Stimulated activated CD4-positive, alpha-beta T cell treated with anti-CD3 and anti-CD28 coated beads, Interleukin-15, amount 100 ng/mL, for 1 hour (primary cell): Measurements from ENCODE around the gene TOMM6.
"Not testable (repeated sequence)": the region's sequence is repeated elsewhere in the genome, so short reads cannot be mapped to it uniquely, and the experiment has no call there.

Experiments used
- DNase-seq, 2 donors: peaks; one replicate each; pipeline ENCODE4 v3.0.0-alpha.2; 2020; ENCODE audit warnings: low read depth in 1 of 2, low spot score in 1 of 2

TOMM6 gene

GRCh38 chr6:41784581-41785171, 2.8 kb upstream of the TOMM6 start:
- no peak for DNase-seq

GRCh38 chr6:41785254-41785653, 2.2 kb upstream of the TOMM6 start:
- DNase-seq: no peak

- DNase-seq: no peak
These were observed 1.6 kb upstream of the TOMM6 start for GRCh38 chr6:41785689-41786450.

GRCh38 chr6:41786451-41787218, 859 bp upstream of the TOMM6 start:
- DNase-seq: peak; percentile 81 to 88

- no peak for DNase-seq
These were observed 1.9 kb downstream of the TOMM6 start for GRCh38 chr6:41789390-41789724.

GRCh38 chr6:41790045-41790444, 2.6 kb downstream of the TOMM6 start:
- no peak for DNase-seq

- DNase-seq: no peak
These were observed 3.8 kb downstream of the TOMM6 start for GRCh38 chr6:41791305-41791704.

- no peak for DNase-seq
These were observed 4.5 kb downstream of the TOMM6 start for GRCh38 chr6:41791984-41792383.

- DNase-seq: no peak
These were observed 9.0 kb downstream of the TOMM6 start for GRCh38 chr6:41796474-41796873.

GRCh38 chr6:41798901-41799558, 11.5 kb downstream of the TOMM6 start:
- DNase-seq: no peak

- DNase-seq: no peak
These were observed 12.0 kb downstream of the TOMM6 start for GRCh38 chr6:41799559-41799911.

- no peak for DNase-seq
These were observed 13.9 kb downstream of the TOMM6 start for GRCh38 chr6:41801380-41801779.

GRCh38 chr6:41805830-41806774, 18.6 kb downstream of the TOMM6 start:
- DNase-seq: no peak

- DNase-seq: no peak
These were observed 23.6 kb downstream of the TOMM6 start for GRCh38 chr6:41811095-41811494.

- DNase-seq: not testable (repeated sequence)
These were observed 24.5 kb downstream of the TOMM6 start for GRCh38 chr6:41811946-41812345.

- no peak for DNase-seq
These were observed 26.0 kb downstream of the TOMM6 start for GRCh38 chr6:41813469-41813868.

GRCh38 chr6:41813956-41814355, 26.5 kb downstream of the TOMM6 start:
- no peak for DNase-seq

- no peak for DNase-seq
These were observed 27.1 kb downstream of the TOMM6 start for GRCh38 chr6:41814629-41815028.

GRCh38 chr6:41815587-41815986, 28.1 kb downstream of the TOMM6 start:
- DNase-seq: no peak

GRCh38 chr6:41818271-41819054, 31.0 kb downstream of the TOMM6 start:
- DNase-seq: no peak
